Measurements from ENCODE around the gene POLL.

The POLL gene

GRCh38 chr10:101611096-101611905 is 23.2 kb upstream of the POLL start:
- no peak for DNase-seq (ENCODE audit: low read depth)
- no peak overlapping the region for H3K4me3 ChIP-seq (ENCODE audit: low read length)
- TF ChIP-seq CTCF (IDR thresholded peaks at IDR 0.05; ENCODE audit: insufficient read depth, low read depth, low read length, missing control alignments) = no peak

GRCh38 chr10:101609481-101609880 is 21.4 kb upstream of the POLL start:
- no peak overlapping the region for H3K4me3 ChIP-seq (ENCODE audit: low read length)
- DNase-seq (ENCODE audit: low read depth) = no peak
- TF ChIP-seq CTCF (IDR thresholded peaks at IDR 0.05; ENCODE audit: insufficient read depth, low read depth, low read length, missing control alignments) = no peak

- no peak for DNase-seq (ENCODE audit: low read depth)
- TF ChIP-seq CTCF (IDR thresholded peaks at IDR 0.05; ENCODE audit: insufficient read depth, low read depth, low read length, missing control alignments) = no peak
- H3K4me3 ChIP-seq (ENCODE audit: low read length) = no peak overlapping the region
Measured at GRCh38 chr10:101607124-101607523, 19.1 kb upstream of the POLL start.

- H3K4me3 ChIP-seq (ENCODE audit: low read length) = no peak overlapping the region
- peak; percentile 71 for TF ChIP-seq CTCF (IDR thresholded peaks at IDR 0.05; ENCODE audit: insufficient read depth, low read depth, low read length, missing control alignments)
- DNase-seq (ENCODE audit: low read depth) = peak; percentile 64
Measured at GRCh38 chr10:101602761-101603398, 14.8 kb upstream of the POLL start.

- TF ChIP-seq CTCF (IDR thresholded peaks at IDR 0.05; ENCODE audit: insufficient read depth, low read depth, low read length, missing control alignments) = no peak
- H3K4me3 ChIP-seq (ENCODE audit: low read length) = no peak overlapping the region
- no peak for DNase-seq (ENCODE audit: low read depth)
Measured at GRCh38 chr10:101601541-101601940, 13.5 kb upstream of the POLL start.

- no peak for DNase-seq (ENCODE audit: low read depth)
- no peak overlapping the region for H3K4me3 ChIP-seq (ENCODE audit: low read length)
- no peak for TF ChIP-seq CTCF (IDR thresholded peaks at IDR 0.05; ENCODE audit: insufficient read depth, low read depth, low read length, missing control alignments)
Measured at GRCh38 chr10:101597091-101597900, 9.2 kb upstream of the POLL start.

Data from epithelial cell of esophagus (primary cell).